Iris pigment epithelial cell (primary cell): ENCODE data around the gene DOCK8.
"Not testable (repeated sequence)": the region's sequence is repeated elsewhere in the genome, so short reads cannot be mapped to it uniquely, and the experiment has no call there.

ENCODE experiments used
- DNase-seq: peaks from one replicate; pipeline ENCODE4 v3.0.0-alpha.2; 2011; ENCODE audit warnings: low read depth

DOCK8 gene

GRCh38 chr9:224582-225520, 10.2 kb downstream of the DOCK8 start:
- DNase-seq, result no peak

GRCh38 chr9:227860-228259, 13.2 kb downstream of the DOCK8 start:
- DNase-seq, result no peak

GRCh38 chr9:228929-229695, 14.4 kb downstream of the DOCK8 start:
- DNase-seq, result no peak

GRCh38 chr9:231625-232024, 17.0 kb downstream of the DOCK8 start:
- DNase-seq, result not testable (repeated sequence)

- DNase-seq, result not testable (repeated sequence)
Measured at GRCh38 chr9:233708-234107, 19.0 kb downstream of the DOCK8 start.

GRCh38 chr9:237141-237857, 22.6 kb downstream of the DOCK8 start:
- DNase-seq, result no peak

GRCh38 chr9:237858-238345, 23.2 kb downstream of the DOCK8 start:
- DNase-seq, result no peak

GRCh38 chr9:242461-243080, 27.9 kb downstream of the DOCK8 start:
- DNase-seq, result no peak

- DNase-seq, result no peak
Measured at GRCh38 chr9:248278-248961, 33.8 kb downstream of the DOCK8 start.

- no peak for DNase-seq
Measured at GRCh38 chr9:249025-249424, 34.4 kb downstream of the DOCK8 start.

- DNase-seq, result no peak
Measured at GRCh38 chr9:250039-250438, 35.4 kb downstream of the DOCK8 start.

GRCh38 chr9:250625-251024, 36.0 kb downstream of the DOCK8 start:
- DNase-seq, result no peak

GRCh38 chr9:251398-251797, 36.7 kb downstream of the DOCK8 start:
- DNase-seq, result no peak

- no peak for DNase-seq
Measured at GRCh38 chr9:253539-253938, 38.9 kb downstream of the DOCK8 start.

- no peak for DNase-seq
Measured at GRCh38 chr9:254516-254915, 39.9 kb downstream of the DOCK8 start.

GRCh38 chr9:257957-258356, 43.3 kb downstream of the DOCK8 start:
- DNase-seq, result no peak

- DNase-seq, result no peak
Measured at GRCh38 chr9:259405-260404, 45.0 kb downstream of the DOCK8 start.

GRCh38 chr9:264231-264630, 49.6 kb downstream of the DOCK8 start:
- no peak for DNase-seq

GRCh38 chr9:265209-265870, 50.7 kb downstream of the DOCK8 start:
- DNase-seq, result no peak
